GM19239 (cell line): Measurements from ENCODE around the gene EML5.
"Not testable (repeated sequence)": the region's sequence is repeated elsewhere in the genome, so short reads cannot be mapped to it uniquely, and the experiment has no call there.

Experiments used
- DNase-seq: peaks from one replicate; pipeline ENCODE4 v3.0.0; 2011; ENCODE audit warnings: low spot score; ENCODE audit not compliant: insufficient read length
- FAIRE-seq: peaks from 2 replicates; lab custom pipeline; 2011; peaks lifted over from hg19 to GRCh38; lab: Jason Lieb, UNC

Gene EML5

GRCh38 chr14:88804477-88804876, 11.7 kb upstream of the EML5 start:
- no peak for FAIRE-seq
- no peak for DNase-seq

DNA sequence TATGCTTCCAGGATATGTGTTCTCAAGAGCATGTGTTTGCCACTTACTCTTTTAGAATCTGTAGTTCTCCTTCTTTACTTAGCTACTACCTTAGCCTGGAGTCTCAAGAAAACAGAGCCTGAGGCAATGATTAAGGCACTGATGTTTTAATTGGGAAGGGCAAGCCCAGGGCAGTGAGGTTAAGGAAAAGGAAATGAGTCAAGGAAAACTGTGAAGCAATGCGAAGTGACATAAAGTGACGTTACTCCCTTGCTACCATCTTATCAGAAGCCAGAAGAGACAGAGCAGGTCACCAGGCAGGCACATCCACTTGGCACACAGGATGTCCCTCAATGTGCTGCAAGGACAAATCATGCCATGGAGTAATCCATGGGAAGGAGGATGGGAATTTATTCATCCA, 11.3 kb upstream of the EML5 start:
- FAIRE-seq (no peak), DNase-seq (no peak)

- no peak for FAIRE-seq
- no peak for DNase-seq
Measured at GRCh38 chr14:88802596-88802995, 9.8 kb upstream of the EML5 start.

DNA sequence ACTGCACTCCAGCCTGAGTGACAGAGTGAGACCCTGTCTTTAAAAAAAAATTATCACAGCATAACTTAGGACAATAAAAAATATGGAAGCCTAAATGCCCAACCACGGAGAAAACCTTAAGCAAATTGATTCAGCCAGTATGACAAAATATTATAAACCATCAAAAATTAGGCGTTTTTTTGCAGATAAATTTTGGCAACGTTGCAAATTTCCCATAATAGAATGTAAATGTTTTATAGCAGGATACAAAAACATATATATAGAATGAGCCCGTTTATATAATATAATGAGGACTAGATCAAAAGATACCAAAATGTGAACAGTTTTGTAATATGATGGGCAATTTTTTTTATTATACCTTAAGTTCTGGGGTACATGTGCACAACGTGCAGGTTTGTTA, 6.8 kb upstream of the EML5 start:
- FAIRE-seq, result no peak
- DNase-seq, result no peak

- no peak for FAIRE-seq
- DNase-seq, result no peak
Measured at GRCh38 chr14:88798156-88798555, 5.4 kb upstream of the EML5 start.

GRCh38 chr14:88793259-88793625, 489 bp upstream of the EML5 start:
- no peak for FAIRE-seq
- DNase-seq, result no peak

GRCh38 chr14:88791629-88792472, 902 bp downstream of the EML5 start:
- FAIRE-seq (no peak), DNase-seq (no peak)

DNA sequence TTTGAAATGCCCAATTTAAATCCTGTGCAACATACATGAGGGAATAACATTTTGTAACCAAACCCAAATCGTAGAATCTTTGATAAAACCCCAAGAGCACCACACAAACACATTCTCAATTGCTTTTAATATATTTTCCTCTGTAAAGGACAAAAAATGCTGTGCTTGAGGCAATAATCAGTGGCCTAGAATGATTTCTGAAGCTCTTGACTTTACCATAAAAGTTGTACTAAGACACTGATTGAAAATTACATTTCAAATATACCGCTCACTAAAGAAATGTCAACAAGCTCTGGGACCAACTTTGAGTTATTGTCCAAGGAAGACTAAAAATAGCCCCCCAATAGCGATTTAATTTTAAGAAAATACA, 1.5 kb downstream of the EML5 start:
- FAIRE-seq, result no peak

GRCh38 chr14:88790501-88791251, 2.1 kb downstream of the EML5 start:
- no peak for FAIRE-seq
- DNase-seq, result no peak

More for the DNA sequence above, 1.5 kb downstream of the EML5 start:
- no peak for DNase-seq

- FAIRE-seq, DNase-seq: not testable (repeated sequence)
Measured at GRCh38 chr14:88789573-88789972, 3.2 kb downstream of the EML5 start.

- no peak for DNase-seq
- FAIRE-seq, result no peak
Measured at GRCh38 chr14:88786715-88787114, 6.0 kb downstream of the EML5 start.

DNA sequence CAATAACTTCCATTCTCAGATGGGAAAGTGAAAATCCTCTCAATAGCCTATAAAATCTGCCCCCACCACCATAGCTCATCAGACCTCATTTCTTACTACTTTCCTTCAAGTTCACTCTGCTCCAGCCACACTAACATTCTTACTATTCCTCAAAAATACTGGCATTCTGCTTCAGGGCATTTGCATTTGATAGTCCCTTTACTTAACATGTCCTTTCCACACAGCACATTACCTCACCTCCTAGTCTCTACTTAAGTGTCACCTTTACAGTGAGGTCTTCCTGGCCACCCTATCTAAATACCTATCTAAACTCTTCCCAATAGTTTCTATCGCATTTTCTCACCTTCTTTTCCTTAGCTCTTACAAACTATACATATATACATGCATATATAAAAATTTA, 6.8 kb downstream of the EML5 start:
- DNase-seq (no peak), FAIRE-seq (no peak)

DNA sequence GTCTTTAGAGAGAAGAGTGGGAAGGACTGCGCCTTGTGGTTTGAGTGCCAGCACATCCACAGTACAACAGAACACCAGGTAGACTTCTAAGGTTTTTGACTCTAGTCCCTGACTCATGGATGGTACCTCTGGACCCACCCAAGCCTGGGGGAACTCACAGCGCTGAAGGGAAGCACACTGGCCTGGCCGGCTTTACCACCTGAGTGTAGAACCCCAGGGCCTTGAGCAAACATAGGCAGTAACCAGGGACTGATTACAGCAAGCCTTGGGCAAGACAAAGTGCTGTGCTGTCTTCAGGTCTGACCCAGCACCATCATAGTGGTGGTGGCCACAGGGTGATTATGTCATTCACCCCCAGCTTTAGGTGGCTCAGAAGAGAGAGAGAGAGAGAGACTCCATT, 17.2 kb downstream of the EML5 start:
- FAIRE-seq (no peak), DNase-seq (no peak)

GRCh38 chr14:88770736-88771135, 22.0 kb downstream of the EML5 start:
- FAIRE-seq (no peak), DNase-seq (no peak)

DNA sequence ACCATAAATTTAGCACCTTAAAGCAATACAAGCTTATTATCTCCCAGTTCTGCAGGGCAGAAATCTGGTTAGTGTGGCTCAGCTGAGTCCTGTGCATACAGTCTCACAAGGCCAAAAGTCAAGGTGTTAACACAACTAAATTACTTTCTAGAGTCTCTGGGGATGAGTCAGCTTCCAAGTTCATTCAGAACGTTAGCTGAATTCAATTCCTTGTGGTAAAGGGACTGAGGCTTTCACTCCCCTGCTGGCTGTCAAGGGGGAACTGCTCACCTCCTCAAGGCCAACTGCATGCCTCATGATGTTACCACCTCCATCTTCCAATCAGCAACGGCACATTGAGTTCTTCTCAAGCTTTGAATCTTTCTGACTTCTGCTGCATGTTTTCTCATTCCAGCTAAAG, 27.6 kb downstream of the EML5 start:
- FAIRE-seq (no peak), DNase-seq (no peak)

DNA sequence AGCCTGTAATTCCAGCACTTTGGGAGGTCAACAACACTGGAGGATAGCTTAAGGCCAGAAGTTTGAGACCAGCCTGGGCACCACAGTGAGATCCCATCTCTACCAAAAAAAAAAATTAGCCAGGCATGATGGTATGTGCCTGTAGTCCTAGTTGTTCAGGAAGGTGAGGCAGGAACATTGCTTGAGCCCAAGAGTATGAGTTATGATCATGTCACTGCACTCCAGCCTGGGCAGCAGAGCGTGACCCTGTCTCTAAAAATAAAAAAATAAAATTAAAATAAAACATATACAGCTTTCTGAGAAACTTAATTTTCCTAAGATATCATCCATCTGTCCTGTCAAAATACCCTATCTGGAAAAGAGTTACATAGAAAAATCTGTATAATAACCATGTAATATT, 38.9 kb downstream of the EML5 start:
- FAIRE-seq (no peak), DNase-seq (no peak)

DNA sequence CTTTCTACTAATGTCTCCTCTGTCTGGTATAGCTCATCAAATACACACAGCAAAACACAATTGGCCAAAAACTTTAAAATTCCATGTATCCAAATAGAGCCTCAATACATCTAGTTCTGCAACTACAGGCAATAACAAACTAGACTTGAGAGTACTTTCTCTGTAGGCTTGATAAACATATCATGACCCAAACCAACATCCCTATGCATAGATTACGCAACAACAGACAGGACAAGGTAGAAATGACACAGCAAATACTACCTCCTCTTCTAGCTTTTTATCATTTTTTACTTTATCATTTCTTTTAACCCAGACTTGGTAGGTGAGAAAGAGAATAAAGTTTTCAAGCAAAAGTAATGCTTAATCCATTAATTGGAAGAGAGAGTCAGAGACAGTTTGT, 41.8 kb downstream of the EML5 start:
- DNase-seq (no peak), FAIRE-seq (no peak)

DNA sequence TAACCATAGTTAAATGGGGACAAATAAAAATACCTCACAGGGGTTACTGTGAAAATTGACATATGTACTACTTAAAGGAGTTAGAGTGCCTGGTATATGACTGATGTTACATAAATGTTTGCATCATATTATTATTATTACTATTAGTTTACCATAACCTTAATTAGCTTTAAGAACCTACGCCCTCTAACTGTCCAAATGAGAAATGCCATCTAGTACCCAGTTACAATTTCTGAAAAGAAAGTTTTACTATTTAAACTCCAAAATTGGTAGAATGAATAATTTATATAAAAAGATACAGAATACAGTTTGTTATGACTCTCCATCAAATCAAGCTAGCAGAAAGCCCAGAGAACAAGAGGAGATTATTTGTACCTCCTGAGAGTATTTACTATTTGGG, 42.3 kb downstream of the EML5 start:
- no peak for DNase-seq
- FAIRE-seq, result no peak

DNA sequence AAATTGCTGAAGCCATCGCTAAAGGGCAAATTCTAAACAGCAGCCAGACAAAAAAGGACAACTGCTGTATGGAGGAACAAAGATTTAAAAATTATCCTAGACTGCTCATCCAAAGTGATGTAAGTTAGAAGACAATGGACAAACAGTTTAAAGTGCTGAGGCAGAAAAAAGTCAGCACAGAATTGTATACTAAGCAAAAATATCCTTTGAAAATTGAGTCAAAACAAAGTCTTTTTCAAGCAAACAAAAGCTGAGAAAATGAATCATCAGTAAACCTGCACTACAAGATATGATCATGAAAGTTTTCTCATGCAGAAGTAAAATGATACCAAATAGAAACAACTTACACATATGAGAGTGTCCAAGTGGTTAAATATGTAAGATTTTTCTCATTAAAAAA, 43.6 kb downstream of the EML5 start:
- FAIRE-seq, result no peak
- DNase-seq, result no peak

DNA sequence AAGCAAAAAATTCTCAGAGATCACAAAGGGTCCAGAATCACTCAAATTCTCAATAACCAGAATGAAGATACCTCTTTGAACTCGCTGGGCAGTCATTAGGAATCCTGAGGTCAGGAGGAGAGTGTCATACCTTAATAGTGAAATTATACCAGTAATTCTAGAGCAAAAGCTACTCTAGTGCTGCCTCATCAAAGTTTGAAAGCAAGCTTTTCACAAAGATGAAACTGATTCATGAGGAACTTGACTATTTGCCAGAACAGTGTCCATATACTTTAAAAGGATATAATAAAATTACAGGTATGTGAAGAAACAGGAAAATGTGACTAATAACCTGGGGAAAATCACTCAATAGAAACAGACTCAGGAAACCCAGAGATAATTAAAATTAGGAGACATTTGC, 44.5 kb downstream of the EML5 start:
- no peak for DNase-seq
- FAIRE-seq, result no peak

DNA sequence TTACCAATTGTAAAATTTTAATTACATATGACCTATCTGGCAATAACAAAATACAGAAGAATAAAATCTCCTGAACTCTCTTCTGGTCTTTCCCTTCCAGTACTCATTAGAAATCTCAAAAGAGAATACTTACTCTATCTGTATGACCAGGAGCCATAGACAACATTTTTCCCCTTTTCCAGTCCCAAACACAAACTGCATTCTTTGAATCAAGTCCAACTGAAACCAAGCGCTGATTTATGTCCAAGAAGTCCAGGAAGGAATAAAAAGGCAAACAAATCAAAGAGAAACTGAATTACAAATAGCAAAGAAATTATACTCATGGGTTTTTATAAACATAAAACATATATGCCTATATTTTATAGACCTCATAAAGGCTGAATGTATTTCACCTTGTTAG, 46.7 kb downstream of the EML5 start:
- DNase-seq, result no peak
- FAIRE-seq, result no peak

DNA sequence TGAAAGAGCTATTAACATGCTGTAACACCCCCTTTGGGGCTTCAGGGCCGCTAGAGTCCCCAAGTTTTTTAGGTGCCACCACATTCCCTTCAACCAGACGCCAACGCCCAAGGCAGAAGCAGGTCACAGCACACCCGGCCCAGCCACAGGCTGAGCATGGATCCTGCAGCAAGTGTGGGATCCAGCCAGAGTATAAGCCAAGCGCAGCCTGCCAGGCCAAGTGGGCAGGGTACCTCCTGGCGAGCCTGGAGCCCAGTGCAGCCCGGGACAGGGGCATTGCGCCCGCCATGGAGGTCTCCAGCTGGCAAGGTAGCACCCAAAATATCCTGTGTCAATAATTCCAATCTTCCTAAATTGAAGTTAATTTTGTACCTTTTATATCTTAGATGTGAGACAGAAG, 55.5 kb downstream of the EML5 start:
- no peak for FAIRE-seq
- DNase-seq, result no peak
